Smooth muscle cell (in vitro differentiated cells): Measurements from ENCODE around the gene CZIB. TPM values are rescaled to one million over a fixed set of nuclear protein-coding genes. Genes with fewer than 3 reads are reported as not detected.
A peak's percentile ranks its signal among the peaks of the same experiment; 100 is the strongest.

Experiments used
- DNase-seq: peaks from one replicate; lab custom pipeline; 2025; ENCODE audit not compliant: unreplicated experiment; lab: John Stamatoyannopoulos, UW
- H2AFZ ChIP-seq: fragments of 200-600 bp; sonication (generic); 2 replicates; pipeline ENCODE4 v1.6.0; 2016; ENCODE audit warnings: antibody characterized with exemption, low read depth, mild to moderate bottlenecking
- H3F3A ChIP-seq: fragments of 200-600 bp; sonication (generic); 2 replicates; pipeline ENCODE4 v1.6.0; 2017; ENCODE audit warnings: antibody characterized with exemption, low read depth
- H3K27ac ChIP-seq: fragments of 200-600 bp; sonication (generic); 2 replicates; pipeline ENCODE4 v1.5.1; 2016; ENCODE audit warnings: low read depth, mild to moderate bottlenecking
- H3K27me3 ChIP-seq: fragments of 200-600 bp; sonication (generic); 2 replicates; pipeline ENCODE4 v1.6.1; 2016; ENCODE audit warnings: low read depth, mild to moderate bottlenecking
- H3K36me3 ChIP-seq: fragments of 200-600 bp; sonication (generic); 2 replicates; pipeline ENCODE4 v1.5.1; 2016; ENCODE audit warnings: low read depth
- H3K4me1 ChIP-seq: fragments of 200-600 bp; sonication (generic); 2 replicates; pipeline ENCODE4 v1.5.1; 2016; ENCODE audit warnings: low read depth
- H3K4me2 ChIP-seq: fragments of 200-600 bp; sonication (generic); 2 replicates; pipeline ENCODE4 v1.6.0; 2016; ENCODE audit warnings: mild to moderate bottlenecking
- H3K4me3 ChIP-seq: fragments of 200-600 bp; sonication (generic); 2 replicates; pipeline ENCODE4 v1.5.1; 2016; ENCODE audit warnings: mild to moderate bottlenecking
- H3K79me2 ChIP-seq: fragments of 200-600 bp; sonication (generic); 2 replicates; pipeline ENCODE4 v1.6.0; 2016; ENCODE audit warnings: low read depth, mild to moderate bottlenecking
- H3K9ac ChIP-seq: fragments of 200-600 bp; sonication (generic); 2 replicates; pipeline ENCODE4 v1.6.0; 2016; ENCODE audit warnings: low read depth
- H3K9me3 ChIP-seq: fragments of 200-600 bp; sonication (generic); replicated peaks from 2 replicates; pipeline ENCODE4 v1.5.1; 2016; ENCODE audit warnings: low read depth
- H4K20me1 ChIP-seq: fragments of 200-600 bp; sonication (generic); 2 replicates; pipeline ENCODE4 v1.6.0; 2016; ENCODE audit warnings: low read depth
- CTCF ChIP-seq: fragments of 200-600 bp; sonication (generic); IDR thresholded peaks from 2 replicates; pipeline ENCODE4 v1.5.1; 2017; ENCODE audit warnings: borderline replicate concordance, mild to moderate bottlenecking, antibody characterized with exemption; ENCODE audit not compliant: insufficient read depth, poor library complexity, severe bottlenecking
- whole genome bisulfite sequencing: methylation state at CpG from one replicate; pipeline ENCODE4 v1.1.7; 2016; ENCODE audit warnings: low lambda C conversion rate; 5-methylcytosine and 5-hydroxymethylcytosine counted together
- polyA plus RNA-seq: library from polyadenylated mRNA; unstranded; fragments of >200 nt; fragmentation: Nextera tagmentation; extraction: Ambion mirVana; gene quantifications from 2 replicates; pipeline ENCODE4 v1.2.1, GENCODE V29; 2016
- total RNA-seq: library from RNA; depleted of rRNA; stranded (reverse); fragments of >200 nt; gene quantifications from 2 replicates; pipeline ENCODE4 v1.2.3, GENCODE V29; 2014

Gene CZIB
- total and polyA plus RNA-seq, 2 experiments from 2014 or later = 47.9 to 49.4 TPM

GRCh38 chr1:53198241-53198651 lies 22.2 kb downstream of the CZIB start:
- H3K4me2 ChIP-seq = peak overlapping the region; percentile 97
- no peak for TF ChIP-seq CTCF
- H3F3A ChIP-seq = peaks cover 11% of the 10 kb centered on the region
- H3K27ac ChIP-seq = peak overlapping the region; percentile 87
- no peaks in the 10 kb centered on the region for H3K27me3 ChIP-seq
- H4K20me1 ChIP-seq = no peaks in the 10 kb centered on the region
- no peak for DNase-seq
- H3K4me1 ChIP-seq = peaks cover 14% of the 10 kb centered on the region
- no peak overlapping the region for H2AFZ ChIP-seq
- H3K9ac ChIP-seq = peak overlapping the region; percentile 95
- H3K4me3 ChIP-seq = peak overlapping the region; percentile 81
- no peaks in the 10 kb centered on the region for H3K79me2 ChIP-seq
- no peaks in the 10 kb centered on the region for H3K36me3 ChIP-seq
- H3K9me3 ChIP-seq = no peaks in the 10 kb centered on the region
- 71% methylated on average over 4 of the region's 4 CpGs for WGBS

GRCh38 chr1:53197291-53198200 lies 22.9 kb downstream of the CZIB start:
- no peak for DNase-seq
- WGBS = 40% methylated on average over 13 of the region's 13 CpGs
- H3K4me3 ChIP-seq = peak overlapping the region; percentile 81
- H3K4me1 ChIP-seq = peaks cover 14% of the 10 kb centered on the region
- peak overlapping the region; percentile 97 for H3K4me2 ChIP-seq
- TF ChIP-seq CTCF = no peak
- H3K79me2 ChIP-seq = no peaks in the 10 kb centered on the region
- H2AFZ ChIP-seq = peak overlapping the region; percentile 73
- H3K36me3 ChIP-seq = no peaks in the 10 kb centered on the region
- no peaks in the 10 kb centered on the region for H3K27me3 ChIP-seq
- H3K27ac ChIP-seq = peak overlapping the region; percentile 87
- H3F3A ChIP-seq = peaks cover 11% of the 10 kb centered on the region
- H3K9ac ChIP-seq = peak overlapping the region; percentile 95
- H4K20me1 ChIP-seq = no peaks in the 10 kb centered on the region
- no peaks in the 10 kb centered on the region for H3K9me3 ChIP-seq

- 2% methylated on average over 36 of the region's 57 CpGs for WGBS
- Histone ChIP-seq H3K4me3 (peak within 1 kb of the TSS; percentile 81), H3K9ac (peak within 1 kb of the TSS; percentile 95), H3K79me2 (no peaks in the 10 kb centered on the region), H3K9me3 (no peaks in the 10 kb centered on the region), H3F3A (peaks cover 11% of the 10 kb centered on the region), H3K27me3 (no peaks in the 10 kb centered on the region), H4K20me1 (no peaks in the 10 kb centered on the region), H3K36me3 (no peaks in the 10 kb centered on the region), H3K4me2 (peak within 1 kb of the TSS; percentile 97), H3K4me1 (peaks cover 14% of the 10 kb centered on the region), H3K27ac (peak within 1 kb of the TSS; percentile 87), H2AFZ (peak within 1 kb of the TSS; percentile 74)
- peak; percentile 56 for DNase-seq
- TF ChIP-seq CTCF = no peak
Observed at GRCh38 chr1:53196485-53197290, 23.7 kb downstream of the CZIB start, which contains the start of gene CPT2. CPT2 (plus strand) TSS chr1:53196824; CDS start chr1:53196944, 120 bp downstream.
